ENCODE measurements around the gene MGLL.

- TF ChIP-seq MTA2 (IDR thresholded peaks at IDR 0.05; ENCODE audit: low read depth) (no peak), FOXM1 (IDR thresholded peaks at IDR 0.05; ENCODE audit: low read depth) (no peak), FOXM1 (CRISPR knock-in tag; IDR thresholded peaks at IDR 0.05; ENCODE audit: low read depth) (no peak), HNRNPL (IDR thresholded peaks at IDR 0.05; ENCODE audit: low read depth, low read length) (no peak), EWSR1 (IDR thresholded peaks at IDR 0.05; ENCODE audit: borderline replicate concordance, low read depth, partially characterized antibody) (no peak)
- TF ChIP-seq, protein P1, sequence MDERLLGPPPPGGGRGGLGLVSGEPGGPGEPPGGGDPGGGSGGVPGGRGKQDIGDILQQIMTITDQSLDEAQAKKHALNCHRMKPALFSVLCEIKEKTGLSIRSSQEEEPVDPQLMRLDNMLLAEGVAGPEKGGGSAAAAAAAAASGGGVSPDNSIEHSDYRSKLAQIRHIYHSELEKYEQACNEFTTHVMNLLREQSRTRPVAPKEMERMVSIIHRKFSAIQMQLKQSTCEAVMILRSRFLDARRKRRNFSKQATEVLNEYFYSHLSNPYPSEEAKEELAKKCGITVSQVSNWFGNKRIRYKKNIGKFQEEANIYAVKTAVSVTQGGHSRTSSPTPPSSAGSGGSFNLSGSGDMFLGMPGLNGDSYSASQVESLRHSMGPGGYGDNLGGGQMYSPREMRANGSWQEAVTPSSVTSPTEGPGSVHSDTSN (CRISPR knock-in tag; IDR thresholded peaks at IDR 0.05; ENCODE audit: low read depth): no peak
- TF ChIP-seq, protein P1 (tag; conservative IDR thresholded peaks at IDR 0.05; ENCODE audit: low read depth): no peak
These were observed 161.6 kb downstream of the MGLL start for GRCh38 chr3:127660621-127661251.
